DOHH2 (cell line): ENCODE data around the gene CCDC134.

Source experiments
- H3F3A ChIP-seq: fragments of 200-600 bp; sonication (generic), shearing (Covaris generic); 2 replicates; pipeline ENCODE4 v1.6.0; 2016; ENCODE audit warnings: antibody characterized with exemption, mild to moderate bottlenecking; ENCODE audit not compliant: control insufficient read depth, insufficient read depth
- H3K27ac ChIP-seq: fragments of 200-600 bp; sonication (generic); 2 replicates; pipeline ENCODE4 v1.5.1; 2014; ENCODE audit warnings: low read depth, mild to moderate bottlenecking, low read length, moderate library complexity
- H3K27me3 ChIP-seq: fragments of 200-600 bp; sonication (generic); 2 replicates; pipeline ENCODE4 v1.6.1; 2014; ENCODE audit warnings: mild to moderate bottlenecking, low read length, mixed read lengths; ENCODE audit not compliant: control insufficient read depth
- H3K36me3 ChIP-seq: fragments of 200-600 bp; sonication (generic); 2 replicates; pipeline ENCODE4 v1.6.1; 2014; ENCODE audit warnings: mild to moderate bottlenecking, low read length, moderate library complexity, mixed read lengths; ENCODE audit not compliant: control insufficient read depth
- H3K4me1 ChIP-seq: fragments of 200-600 bp; sonication (generic); 2 replicates; pipeline ENCODE4 v1.6.1; 2014; ENCODE audit warnings: mild to moderate bottlenecking, low read length, mixed read lengths; ENCODE audit not compliant: control insufficient read depth
- H3K4me2 ChIP-seq: fragments of 200-600 bp; sonication (generic); 2 replicates; pipeline ENCODE4 v1.6.0; 2014; ENCODE audit warnings: mild to moderate bottlenecking, low read length, moderate library complexity
- H3K4me3 ChIP-seq: fragments of 200-600 bp; sonication (generic); 2 replicates; pipeline ENCODE4 v1.5.1; 2014; ENCODE audit warnings: mild to moderate bottlenecking, low read length, mixed read lengths
- H3K79me2 ChIP-seq: fragments of 200-600 bp; sonication (generic); 2 replicates; pipeline ENCODE4 v1.6.1; 2014; ENCODE audit warnings: mild to moderate bottlenecking, low read length, mixed read lengths; ENCODE audit not compliant: control insufficient read depth
- H3K9me2 ChIP-seq: fragments of 200-600 bp; sonication (generic); replicated peaks from 2 replicates; pipeline ENCODE4 v1.6.1; 2014; ENCODE audit warnings: mild to moderate bottlenecking, low read length, mixed read lengths; ENCODE audit not compliant: control insufficient read depth
- H3K9me3 ChIP-seq: fragments of 200-600 bp; sonication (generic); 2 replicates; pipeline ENCODE4 v1.6.1; 2014; ENCODE audit warnings: antibody characterized with exemption, low read length, mixed read lengths; ENCODE audit not compliant: control insufficient read depth, insufficient read depth
- H4K20me1 ChIP-seq: fragments of 200-600 bp; sonication (generic); 2 replicates; pipeline ENCODE4 v1.6.0; 2014; ENCODE audit warnings: low read depth, mild to moderate bottlenecking, antibody characterized with exemption, low read length, moderate library complexity; ENCODE audit not compliant: control insufficient read depth, insufficient read depth
- EZH2phosphoT487 ChIP-seq: fragments of 200-600 bp; sonication (generic); IDR thresholded peaks from 2 replicates; pipeline ENCODE4 v1.6.1; 2017; ENCODE audit warnings: borderline replicate concordance, mild to moderate bottlenecking, antibody characterized with exemption, low read length, moderate library complexity, mixed read lengths
- TF ChIP-seq, protein P1 (sequence below): fragments of 200-600 bp; sonication (generic); IDR thresholded peaks from one replicate; pipeline ENCODE4 v1.5.1; 2014; ENCODE audit warnings: antibody characterized with exemption, mild to moderate bottlenecking, low read depth, low read length; ENCODE audit not compliant: poor library complexity, severe bottlenecking

The CCDC134 gene

DNA sequence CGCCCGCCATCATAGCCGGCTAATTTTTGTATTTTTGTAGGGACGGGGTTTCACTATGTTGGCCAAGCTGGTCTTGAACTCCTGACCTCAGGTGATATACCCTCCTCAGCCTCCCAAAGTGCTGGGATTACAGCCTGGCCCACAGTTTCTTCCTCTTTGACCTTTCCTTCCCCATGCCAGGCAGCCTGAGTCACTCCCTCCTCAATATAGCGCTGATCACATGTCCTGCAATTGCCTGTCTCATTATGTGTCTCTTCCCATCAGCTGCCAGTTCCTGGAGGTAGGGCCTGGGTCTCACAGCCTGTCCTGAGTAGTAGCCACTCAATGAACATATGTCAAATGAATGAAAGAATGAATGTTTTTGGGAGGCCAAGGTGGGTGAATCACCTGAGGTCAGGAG lies 43.0 kb upstream of the CCDC134 start:
- Histone ChIP-seq H3K36me3 (no peaks in the 10 kb centered on the region), H3K4me2 (no peak overlapping the region), H3K4me1 (peaks cover 16% of the 10 kb centered on the region), H3K9me2 (no peaks in the 10 kb centered on the region), H3K27me3 (no peaks in the 10 kb centered on the region), H3K27ac (no peak overlapping the region), H4K20me1 (no peaks in the 10 kb centered on the region), H3K4me3 (no peak overlapping the region), H3K79me2 (no peaks in the 10 kb centered on the region), H3F3A (no peaks in the 10 kb centered on the region), H3K9me3 (no peaks in the 10 kb centered on the region)
- TF ChIP-seq, protein P1, sequence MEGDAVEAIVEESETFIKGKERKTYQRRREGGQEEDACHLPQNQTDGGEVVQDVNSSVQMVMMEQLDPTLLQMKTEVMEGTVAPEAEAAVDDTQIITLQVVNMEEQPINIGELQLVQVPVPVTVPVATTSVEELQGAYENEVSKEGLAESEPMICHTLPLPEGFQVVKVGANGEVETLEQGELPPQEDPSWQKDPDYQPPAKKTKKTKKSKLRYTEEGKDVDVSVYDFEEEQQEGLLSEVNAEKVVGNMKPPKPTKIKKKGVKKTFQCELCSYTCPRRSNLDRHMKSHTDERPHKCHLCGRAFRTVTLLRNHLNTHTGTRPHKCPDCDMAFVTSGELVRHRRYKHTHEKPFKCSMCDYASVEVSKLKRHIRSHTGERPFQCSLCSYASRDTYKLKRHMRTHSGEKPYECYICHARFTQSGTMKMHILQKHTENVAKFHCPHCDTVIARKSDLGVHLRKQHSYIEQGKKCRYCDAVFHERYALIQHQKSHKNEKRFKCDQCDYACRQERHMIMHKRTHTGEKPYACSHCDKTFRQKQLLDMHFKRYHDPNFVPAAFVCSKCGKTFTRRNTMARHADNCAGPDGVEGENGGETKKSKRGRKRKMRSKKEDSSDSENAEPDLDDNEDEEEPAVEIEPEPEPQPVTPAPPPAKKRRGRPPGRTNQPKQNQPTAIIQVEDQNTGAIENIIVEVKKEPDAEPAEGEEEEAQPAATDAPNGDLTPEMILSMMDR, result no peak
- TF ChIP-seq EZH2phosphoT487, result no peak

- Histone ChIP-seq H3K9me2 (no peaks in the 10 kb centered on the region), H3K9me3 (no peaks in the 10 kb centered on the region), H4K20me1 (no peaks in the 10 kb centered on the region), H3K36me3 (no peaks in the 10 kb centered on the region), H3K4me3 (no peak overlapping the region), H3K4me1 (peaks cover 13% of the 10 kb centered on the region), H3K79me2 (no peaks in the 10 kb centered on the region), H3K27ac (no peak overlapping the region), H3K27me3 (no peaks in the 10 kb centered on the region), H3K4me2 (no peak overlapping the region), H3F3A (no peaks in the 10 kb centered on the region)
- TF ChIP-seq EZH2phosphoT487, result no peak
- TF ChIP-seq, protein P1, result no peak
Observed at GRCh38 chr22:41758231-41758630, 42.2 kb upstream of the CCDC134 start.

- Histone ChIP-seq H3K4me2 (no peak overlapping the region), H3K27ac (no peak overlapping the region), H3K4me3 (no peak overlapping the region), H4K20me1 (no peaks in the 10 kb centered on the region), H3K27me3 (peaks cover 12% of the 10 kb centered on the region; the same call in 1 of the 2 replicates), H3K4me1 (peaks cover 6% of the 10 kb centered on the region), H3K79me2 (no peaks in the 10 kb centered on the region), H3K36me3 (no peaks in the 10 kb centered on the region), H3F3A (no peaks in the 10 kb centered on the region), H3K9me2 (no peaks in the 10 kb centered on the region), H3K9me3 (no peaks in the 10 kb centered on the region)
- no peak for TF ChIP-seq EZH2phosphoT487
- TF ChIP-seq, protein P1, result peak; percentile 97
Observed at GRCh38 chr22:41762980-41763779, 37.3 kb upstream of the CCDC134 start.
